Suprapubic skin (tissue), 4 donors: Measurements from ENCODE around the gene TOB2. TPM values are rescaled to one million over a fixed set of nuclear protein-coding genes. Genes with fewer than 3 reads are reported as not detected.

Source experiments
- DNase-seq, 2 donors: peaks; one replicate each; pipeline ENCODE4 v3.0.0-alpha.2; 2019; ENCODE audit warnings: low spot score in 2 of 2
- H3K27ac ChIP-seq: fragments of 200-600 bp; sonication (generic); one replicate; pipeline ENCODE4 v1.5.1; 2019
- H3K27me3 ChIP-seq: fragments of 200-600 bp; sonication (generic); one replicate; pipeline ENCODE4 v1.5.1; 2019
- H3K36me3 ChIP-seq: fragments of 200-600 bp; sonication (generic); one replicate; pipeline ENCODE4 v1.5.1; 2019
- H3K4me1 ChIP-seq: fragments of 200-600 bp; sonication (generic); one replicate; pipeline ENCODE4 v1.5.1; 2019
- H3K4me3 ChIP-seq: fragments of 200-600 bp; sonication (generic); one replicate; pipeline ENCODE4 v1.5.1; 2019; ENCODE audit warnings: mild to moderate bottlenecking
- H3K9me3 ChIP-seq: fragments of 200-600 bp; sonication (generic); one replicate; pipeline ENCODE4 v1.5.1; 2019
- CTCF ChIP-seq, 2 donors: fragments of 200-600 bp in 1 of 2; fragments of 450-650 bp in 1 of 2; sonication (generic) in 1 of 2; IDR thresholded peaks; one replicate each; pipeline ENCODE4 v1.5.1; 2016 to 2019; ENCODE audit warnings: antibody characterized with exemption in 2 of 2, mild to moderate bottlenecking in 1 of 2, moderate library complexity in 1 of 2
- EP300 ChIP-seq: sonication (generic); formaldehyde crosslinking; IDR thresholded peaks from one replicate; pipeline ENCODE4 v1.6.1; 2017; ENCODE audit warnings: antibody characterized with exemption
- POLR2A ChIP-seq, 2 donors: fragments of 450-650 bp; IDR thresholded peaks; one replicate each; pipeline ENCODE4 v1.6.1; 2017; ENCODE audit warnings: antibody characterized with exemption in 2 of 2, mild to moderate bottlenecking in 2 of 2, moderate library complexity in 2 of 2
- POLR2AphosphoS5 ChIP-seq, 3 donors: sonication (generic); formaldehyde crosslinking; IDR thresholded peaks; one replicate each; pipeline ENCODE4 v1.6.1; 2017; ENCODE audit warnings: antibody characterized with exemption in 3 of 3
- WGBS: methylation state at CpG from one replicate; pipeline ENCODE4 v1.1.5; 2018; 5-methylcytosine and 5-hydroxymethylcytosine counted together
- total RNA-seq, 4 donors: library from RNA; depleted of rRNA; stranded (reverse); fragments of >200 nt; gene quantifications; one replicate each; pipeline ENCODE4 v1.1.0, GENCODE V29; 2016

Gene TOB2
- total RNA-seq, 4 donors from 2014 or later: 39.7 to 62.1 (median 58.4) TPM

GRCh38 chr22:41429232-41429950 is 17.2 kb downstream of the TOB2 start:
- H3K4me1 ChIP-seq: peaks cover 6% of the 10 kb centered on the region

GRCh38 chr22:41425660-41426365 is 20.8 kb downstream of the TOB2 start:
- TF ChIP-seq EP300 (no peak), POLR2A (IDR thresholded peaks at IDR 0.05) (no peak)
- no peaks in the 10 kb centered on the region for H3K9me3 ChIP-seq
- peaks cover 31% of the 10 kb centered on the region for H3K36me3 ChIP-seq
- no peaks in the 10 kb centered on the region for H3K4me1 ChIP-seq
- DNase-seq: no peak
- 72% methylated on average over 9 of the region's 9 CpGs for WGBS
- no peak overlapping the region for H3K27ac ChIP-seq
- H3K27me3 ChIP-seq: no peaks in the 10 kb centered on the region
- H3K4me3 ChIP-seq: no peak overlapping the region

More at GRCh38 chr22:41429232-41429950, 17.2 kb downstream of the TOB2 start:
- H3K27me3 ChIP-seq: no peaks in the 10 kb centered on the region
- H3K4me3 ChIP-seq: no peak overlapping the region
- no peak for DNase-seq
- WGBS: 88% methylated on average over 13 of the region's 13 CpGs
- peaks cover 33% of the 10 kb centered on the region for H3K36me3 ChIP-seq
- H3K27ac ChIP-seq: no peak overlapping the region
- TF ChIP-seq EP300 (no peak), CTCF (IDR thresholded peaks at IDR 0.05) (no peak), POLR2AphosphoS5 (IDR thresholded peaks at IDR 0.05) (no peak), POLR2A (IDR thresholded peaks at IDR 0.05) (no peak)
- H3K9me3 ChIP-seq: no peaks in the 10 kb centered on the region

GRCh38 chr22:41418717-41419116 is 27.9 kb downstream of the TOB2 start:
- no peak for TF ChIP-seq POLR2A (IDR thresholded peaks at IDR 0.05)
- no peak for TF ChIP-seq EP300
- TF ChIP-seq CTCF (IDR thresholded peaks at IDR 0.05): no peak
- TF ChIP-seq POLR2AphosphoS5 (IDR thresholded peaks at IDR 0.05): no peak
- no peak for DNase-seq
- Histone ChIP-seq H3K9me3 (no peaks in the 10 kb centered on the region), H3K27me3 (no peaks in the 10 kb centered on the region), H3K4me1 (peaks cover 37% of the 10 kb centered on the region), H3K4me3 (no peak overlapping the region), H3K27ac (peak overlapping the region; percentile 63), H3K36me3 (peaks cover 9% of the 10 kb centered on the region)
- WGBS: 87% methylated on average over 9 of the region's 9 CpGs

GRCh38 chr22:41417622-41418390 is 28.8 kb downstream of the TOB2 start:
- WGBS: 43% methylated on average over 13 of the region's 13 CpGs
- H3K9me3 ChIP-seq: no peaks in the 10 kb centered on the region
- peak; percentile 91 for DNase-seq
- H3K36me3 ChIP-seq: peaks cover under 1% of the 10 kb centered on the region
- H3K27ac ChIP-seq: peak overlapping the region; percentile 63
- TF ChIP-seq EP300 (peak; percentile 89), POLR2A (IDR thresholded peaks at IDR 0.05) (no peak), POLR2AphosphoS5 (IDR thresholded peaks at IDR 0.05) (peak in 2 of 3 donors; percentile 48 to 96)
- H3K4me1 ChIP-seq: peaks cover 40% of the 10 kb centered on the region
- no peak overlapping the region for H3K4me3 ChIP-seq
- no peaks in the 10 kb centered on the region for H3K27me3 ChIP-seq

GRCh38 chr22:41415554-41415953 is 31.0 kb downstream of the TOB2 start:
- Histone ChIP-seq H3K9me3 (no peaks in the 10 kb centered on the region), H3K36me3 (no peaks in the 10 kb centered on the region), H3K4me3 (peak overlapping the region; percentile 71), H3K4me1 (peaks cover 63% of the 10 kb centered on the region), H3K27me3 (no peaks in the 10 kb centered on the region), H3K27ac (peak overlapping the region; percentile 20)
- DNase-seq: no peak
- TF ChIP-seq POLR2AphosphoS5 (IDR thresholded peaks at IDR 0.05): no peak
- 91% methylated on average over 4 of the region's 4 CpGs for WGBS

GRCh38 chr22:41411021-41411851 is 35.4 kb downstream of the TOB2 start:
- Histone ChIP-seq H3K27ac (peak overlapping the region; percentile 97), H3K4me3 (no peak overlapping the region), H3K27me3 (no peaks in the 10 kb centered on the region), H3K36me3 (no peaks in the 10 kb centered on the region), H3K4me1 (peaks cover 51% of the 10 kb centered on the region), H3K9me3 (no peaks in the 10 kb centered on the region)
- peak in 2 of 3 donors; percentile 52 to 74 for TF ChIP-seq POLR2AphosphoS5 (IDR thresholded peaks at IDR 0.05)
- TF ChIP-seq EP300: peak; percentile 79
- no peak for TF ChIP-seq POLR2A (IDR thresholded peaks at IDR 0.05)
- TF ChIP-seq CTCF (IDR thresholded peaks at IDR 0.05): no peak
- 70% methylated on average over 11 of the region's 11 CpGs for WGBS
- no peak for DNase-seq
